Stimulated activated CD8-positive, alpha-beta memory T cell treated with anti-CD3 and anti-CD28 coated beads, Interleukin-15, amount 100 ng/mL, for 24 hours (primary cell): ENCODE data around the gene AAR2.

Experiments
- DNase-seq: peaks from one replicate; pipeline ENCODE4 v3.0.0-alpha.2; 2020; ENCODE audit warnings: low read depth

AAR2 gene

DNA sequence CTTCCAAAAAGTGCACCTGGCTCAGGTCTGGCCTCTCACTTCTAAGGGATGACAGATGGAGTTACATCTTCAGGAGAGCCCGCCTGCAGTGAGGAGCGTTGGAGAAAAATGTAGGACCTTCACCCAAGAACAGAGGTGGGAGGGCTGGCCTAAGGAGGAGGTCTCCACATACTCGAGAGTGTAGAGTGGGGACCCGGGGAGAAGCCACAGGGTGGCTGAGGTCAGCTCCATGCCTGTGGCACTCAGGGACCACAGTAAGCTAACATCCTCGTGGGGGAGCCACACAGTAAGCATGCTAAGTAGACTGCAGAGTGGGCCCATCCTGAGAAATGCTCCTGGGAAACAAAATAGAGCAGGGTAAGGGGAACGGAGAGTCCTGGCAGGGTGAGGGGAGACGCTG lies 24.0 kb downstream of the AAR2 start:
- DNase-seq, result no peak

DNA sequence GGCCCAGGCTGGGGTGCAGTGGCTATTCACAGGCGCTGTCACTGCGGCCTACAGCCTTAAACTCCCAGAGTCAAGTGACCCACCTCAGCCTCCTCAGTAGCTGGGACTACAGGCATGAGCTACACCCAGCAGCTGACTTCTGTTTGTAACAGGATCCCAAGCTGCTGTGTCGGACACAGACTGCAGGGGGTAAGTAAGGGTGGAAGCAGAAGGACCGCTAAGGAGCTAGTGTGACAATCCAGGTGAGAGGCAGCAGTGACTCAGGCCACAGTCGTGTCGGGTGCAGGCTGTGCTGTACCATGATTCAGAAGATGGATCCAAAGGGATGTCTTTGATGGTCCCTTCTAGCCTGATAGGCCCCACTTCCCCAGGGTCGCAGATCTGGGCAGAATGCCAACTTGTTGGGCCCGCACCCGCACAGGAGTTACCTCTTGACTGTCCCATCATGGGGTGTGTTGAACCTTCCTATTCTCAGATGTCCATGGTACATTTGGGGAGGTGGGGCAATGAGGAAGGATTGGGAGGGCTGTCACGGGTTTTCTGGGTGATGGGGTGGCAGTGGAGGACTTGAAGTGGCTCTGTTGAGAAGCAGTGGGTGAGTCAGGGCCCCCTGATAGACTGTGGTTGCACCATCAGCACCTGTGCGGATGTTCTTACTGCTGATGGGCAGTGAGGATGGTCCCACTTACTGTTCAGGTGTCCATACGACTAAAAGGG lies 25.3 kb downstream of the AAR2 start:
- DNase-seq, result no peak

GRCh38 chr20:36262440-36262839 lies 26.2 kb downstream of the AAR2 start:
- no peak for DNase-seq

DNA sequence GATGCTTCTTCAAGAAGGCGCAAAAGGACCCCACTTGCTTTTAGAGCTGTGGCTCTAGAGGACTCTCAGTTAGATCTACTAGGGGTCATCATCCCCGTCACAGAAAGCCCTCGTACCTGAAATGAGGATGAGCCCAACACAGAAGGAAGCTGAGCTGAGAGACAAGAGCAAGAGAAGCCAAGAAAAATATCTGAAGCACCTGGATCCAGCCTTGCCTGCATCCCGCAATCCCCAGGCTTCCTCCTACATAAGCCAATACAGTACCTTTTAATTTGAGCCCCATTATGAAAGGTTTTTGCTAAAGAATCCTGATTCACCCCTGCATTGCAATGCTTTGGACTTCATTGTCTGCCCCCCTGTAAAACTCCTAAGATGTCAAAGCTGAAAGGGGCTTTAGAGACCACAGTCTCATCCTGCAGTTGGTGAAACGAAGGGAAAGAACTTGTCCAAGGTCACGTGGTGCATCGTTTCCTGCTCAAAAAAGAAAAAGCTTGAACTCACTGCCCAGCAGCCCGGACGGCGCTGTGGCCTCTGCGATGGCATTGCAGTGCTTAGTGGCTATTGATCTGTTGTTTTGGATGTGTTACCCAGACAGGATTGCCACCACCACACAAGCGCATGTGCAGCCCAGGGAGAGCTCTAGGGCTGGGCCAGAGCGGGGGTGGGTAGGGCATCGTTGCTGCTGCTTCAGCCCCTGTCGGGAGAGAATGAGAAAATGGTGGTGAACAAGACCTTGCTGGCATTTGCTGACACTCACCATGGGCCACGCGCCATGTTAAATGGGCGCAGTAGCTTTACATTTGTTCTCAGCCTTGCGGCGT lies 28.4 kb downstream of the AAR2 start:
- no peak for DNase-seq

DNA sequence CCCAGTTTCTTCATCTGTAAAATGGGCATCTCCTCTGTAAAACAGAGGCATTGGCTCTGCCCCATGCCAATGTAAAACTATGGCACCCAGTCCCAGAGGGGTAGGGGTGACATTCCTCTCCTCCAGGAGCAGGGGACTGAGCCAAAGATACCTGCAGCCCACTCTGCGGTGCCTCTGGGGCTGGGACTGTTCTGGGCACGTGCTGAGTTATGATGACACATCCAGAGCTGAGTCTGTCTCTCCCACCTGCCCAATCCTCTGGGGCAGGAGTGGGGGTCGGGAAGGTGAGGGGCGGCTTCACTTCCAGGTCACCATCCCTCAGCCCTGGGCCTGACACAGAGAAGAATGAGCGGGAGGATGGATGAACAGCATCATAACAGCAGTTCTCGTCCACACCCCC lies 29.9 kb downstream of the AAR2 start:
- DNase-seq, result no peak

- DNase-seq, result no peak
Observed at GRCh38 chr20:36267605-36268381, 31.5 kb downstream of the AAR2 start.

GRCh38 chr20:36268440-36269342 lies 32.4 kb downstream of the AAR2 start:
- DNase-seq, result no peak

- no peak for DNase-seq
Observed at GRCh38 chr20:36269507-36269906, 33.2 kb downstream of the AAR2 start.

DNA sequence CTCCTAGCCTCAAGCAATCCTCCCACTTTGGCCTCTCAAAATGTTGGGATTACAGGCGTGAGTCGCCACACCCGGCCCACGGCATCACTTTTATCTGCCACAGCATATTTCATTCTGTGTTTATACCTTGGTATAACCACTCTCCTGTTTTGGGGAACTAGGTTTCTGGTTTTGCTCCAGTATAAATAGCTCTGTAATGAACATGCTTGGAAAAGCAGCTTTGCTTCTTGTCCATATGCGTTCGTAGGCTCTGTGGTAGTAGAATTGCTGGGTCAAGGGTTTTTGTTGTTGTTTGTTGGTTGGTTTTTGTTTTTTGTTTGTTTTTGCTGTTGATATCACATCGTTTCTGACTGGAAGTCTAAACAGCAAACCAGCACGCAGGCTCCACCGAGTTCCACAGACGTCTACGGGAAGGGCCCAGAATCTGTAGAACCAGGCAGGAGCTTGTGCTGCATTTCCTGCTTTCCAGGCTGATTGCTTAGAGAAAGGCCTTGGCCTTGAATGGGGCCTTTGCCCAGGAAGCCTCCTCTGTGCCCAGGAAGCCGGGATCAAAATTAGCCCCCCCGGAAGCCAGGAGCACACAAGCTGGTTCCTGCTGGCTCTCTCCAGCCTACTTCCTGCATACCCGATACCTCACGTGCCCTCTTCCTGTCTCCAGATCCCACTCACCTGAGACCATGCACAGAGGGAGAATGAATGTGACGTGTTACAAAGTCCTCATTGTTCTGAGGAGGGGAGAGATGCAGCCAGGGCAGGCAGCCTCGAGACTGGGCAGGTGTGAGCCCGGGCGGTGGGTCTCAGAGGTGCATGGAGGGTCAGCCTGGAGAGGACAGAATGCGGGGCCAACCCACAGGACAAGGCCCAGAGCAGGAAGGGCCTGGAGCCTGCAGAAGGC lies 34.7 kb downstream of the AAR2 start:
- DNase-seq, result no peak

DNA sequence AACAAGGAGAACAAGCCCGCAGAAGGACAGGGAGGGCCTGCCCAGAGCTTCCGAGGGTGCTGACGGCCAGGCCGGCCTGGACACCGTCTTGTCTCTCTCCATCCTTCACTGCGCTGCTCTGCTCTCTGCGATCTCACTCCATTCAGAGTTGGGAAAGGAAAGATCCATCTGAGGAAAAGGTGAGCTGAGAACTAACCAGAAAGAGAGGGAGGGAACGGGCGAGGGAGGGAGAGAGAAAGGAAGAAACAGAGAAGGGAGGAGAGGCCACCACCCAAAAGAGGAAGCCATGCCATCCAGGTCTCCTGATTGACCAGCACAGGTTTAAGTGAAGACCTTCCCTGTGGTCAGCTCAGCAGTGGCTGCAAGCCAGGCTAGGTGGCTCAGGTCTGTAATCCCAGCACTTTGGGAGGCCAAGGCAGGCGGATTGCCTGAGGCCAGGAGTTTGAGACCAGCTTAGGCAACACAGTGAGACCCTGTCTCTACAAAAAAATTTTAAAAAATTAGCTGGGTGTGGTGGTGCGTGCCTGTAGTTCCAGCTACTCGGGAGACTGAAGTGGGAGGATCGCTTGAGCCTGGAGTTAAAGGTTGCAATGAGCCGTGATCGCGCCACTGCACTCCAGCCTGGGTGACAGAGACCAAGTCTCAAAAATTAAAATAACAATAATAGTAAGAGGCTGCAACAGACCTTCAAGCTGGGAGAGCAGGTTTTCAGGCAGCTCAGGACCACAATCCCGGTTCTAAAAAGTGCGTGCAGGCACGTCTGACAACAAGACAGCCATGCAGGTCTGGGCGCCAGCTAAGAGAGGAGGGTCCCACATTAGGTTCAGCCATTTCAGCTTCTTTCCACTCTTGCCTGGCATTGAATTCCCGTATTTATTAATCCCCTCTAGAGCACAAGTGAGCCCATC lies 35.6 kb downstream of the AAR2 start:
- DNase-seq, result no peak

DNA sequence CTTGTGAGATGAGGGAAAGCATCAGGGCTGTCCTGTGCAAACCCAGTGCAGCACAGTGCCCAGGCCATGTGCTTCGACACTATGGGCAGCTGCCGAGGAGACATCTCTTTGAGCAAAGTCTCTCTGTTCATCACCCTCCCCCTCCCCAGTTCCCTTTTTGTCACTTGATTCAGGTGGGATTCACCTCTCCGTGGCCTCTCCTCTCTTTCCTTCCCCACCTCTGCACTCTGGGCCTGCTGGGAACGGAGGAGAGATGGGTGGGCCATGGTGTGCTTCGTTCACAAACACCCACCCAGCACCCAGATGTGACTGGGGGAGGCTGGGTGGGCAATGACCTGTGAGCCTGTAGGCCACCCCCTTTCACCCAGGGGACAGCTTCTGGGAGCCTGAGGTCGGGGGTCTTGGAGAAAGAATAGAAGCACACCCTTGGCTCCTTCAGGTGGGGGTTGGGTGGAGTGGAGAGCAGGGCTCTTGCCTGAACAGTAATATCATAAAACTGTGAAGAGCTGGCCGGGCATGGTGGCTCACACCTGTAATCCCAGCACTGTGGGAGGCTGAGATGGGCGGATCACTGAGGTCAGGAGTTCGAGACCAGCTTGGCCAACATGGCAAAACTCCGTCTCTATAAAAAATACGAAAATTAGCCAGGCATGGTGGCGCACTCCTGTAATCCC lies 36.4 kb downstream of the AAR2 start:
- no peak for DNase-seq

DNA sequence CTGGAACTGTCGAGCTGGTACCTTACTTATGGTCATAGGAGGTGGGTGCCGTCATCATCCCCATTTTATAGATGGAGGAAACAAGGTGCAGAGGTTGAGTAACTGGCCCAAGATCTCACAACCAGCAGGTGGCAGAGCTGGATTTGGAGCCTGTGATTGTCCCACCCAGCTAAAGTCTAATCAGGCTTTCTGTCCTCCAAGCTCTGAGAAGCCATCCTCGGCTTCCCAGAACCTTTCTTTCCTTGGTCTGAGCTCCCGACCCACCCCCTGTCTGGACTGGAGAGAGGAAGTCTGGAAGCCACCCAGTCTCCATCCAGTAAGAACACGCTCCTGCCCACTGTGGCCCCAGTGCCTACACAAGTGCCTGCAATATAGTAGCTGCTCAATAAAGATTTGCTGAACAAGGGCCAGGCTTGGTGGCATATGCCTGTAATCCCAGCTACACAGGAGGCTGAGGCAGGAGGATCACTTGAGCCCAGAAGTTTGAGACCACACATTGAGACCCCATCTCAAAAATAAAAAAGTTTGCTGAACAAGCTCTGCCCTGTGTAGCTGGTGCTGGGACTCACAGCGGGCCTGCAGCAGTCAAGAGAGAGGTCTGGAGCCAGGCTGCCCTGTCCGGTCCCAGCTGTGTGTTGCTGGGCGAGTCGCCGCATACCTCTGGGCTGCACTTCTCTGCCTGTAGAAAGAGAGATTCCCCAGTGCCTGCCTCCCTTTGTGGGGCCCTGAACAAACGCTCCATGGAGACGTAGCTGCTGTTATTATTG lies 37.3 kb downstream of the AAR2 start:
- no peak for DNase-seq

DNA sequence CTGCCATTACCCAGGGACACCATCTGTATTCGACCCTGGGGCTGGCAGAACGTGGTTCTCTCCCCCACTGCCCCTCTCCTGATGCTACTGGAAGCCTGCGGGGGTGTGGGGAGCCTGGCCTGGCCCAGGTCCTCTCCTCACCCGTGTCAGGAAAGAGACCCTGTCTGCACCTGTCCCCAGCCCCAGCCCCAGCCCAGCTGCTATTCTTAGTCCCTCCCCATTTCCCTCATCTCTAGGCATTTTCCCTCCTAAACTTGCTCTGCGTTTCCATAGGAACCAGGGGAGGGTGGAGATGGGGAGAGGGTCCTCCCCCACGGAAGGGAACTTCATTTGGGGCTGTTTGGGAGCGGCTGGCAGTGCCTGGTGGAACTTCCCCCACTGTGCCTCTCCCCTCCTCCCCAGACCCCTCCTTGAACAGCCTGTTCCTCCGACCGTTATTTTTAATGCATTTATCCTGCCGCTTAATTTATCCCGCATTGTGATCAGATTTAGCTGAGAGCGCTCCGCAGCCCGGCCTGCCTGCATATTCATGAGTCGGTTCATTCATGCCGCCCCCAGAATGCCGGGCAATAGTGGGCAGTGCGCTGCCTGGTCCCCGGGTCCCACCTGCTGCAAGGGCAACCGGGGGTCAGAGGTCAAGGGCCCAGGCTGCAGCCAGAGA lies 38.0 kb downstream of the AAR2 start:
- DNase-seq, result no peak

- DNase-seq, result no peak
Observed at GRCh38 chr20:36275011-36275410, 38.7 kb downstream of the AAR2 start.

DNA sequence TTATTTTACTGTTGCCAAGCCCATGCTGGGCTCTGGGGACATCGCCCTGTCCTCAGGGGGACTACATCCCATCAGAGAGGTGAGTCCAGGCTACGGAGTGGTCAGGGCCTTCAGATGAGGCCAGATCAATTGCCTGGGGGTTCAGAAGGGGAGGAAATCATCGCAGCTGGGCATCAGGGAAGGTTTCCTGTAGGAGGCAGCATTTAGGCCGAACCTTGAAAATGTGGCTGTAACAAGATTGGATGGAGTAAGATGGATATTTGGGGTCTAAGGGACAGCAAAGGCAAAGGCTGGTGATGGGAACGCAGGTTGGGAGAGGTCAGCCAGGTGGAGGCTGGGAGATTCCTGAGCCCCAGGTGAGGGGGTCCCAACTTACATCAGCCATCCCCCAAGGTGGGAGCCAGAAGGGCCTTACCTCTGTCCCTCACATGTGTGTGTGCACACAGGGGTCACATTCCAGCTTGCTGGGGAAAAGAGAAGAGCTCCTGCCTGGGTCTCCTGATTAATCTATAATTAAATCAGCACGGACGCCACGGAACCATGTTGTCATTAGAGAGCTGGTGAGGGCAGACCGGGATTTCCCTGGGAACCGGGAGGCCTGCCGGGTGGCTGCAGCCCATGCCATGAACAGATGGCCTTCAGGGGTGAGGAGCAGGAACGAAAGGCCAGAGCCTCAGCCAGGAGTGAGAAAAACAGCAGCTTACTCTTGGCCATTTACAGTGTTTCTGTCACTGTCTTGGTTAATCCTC lies 39.3 kb downstream of the AAR2 start:
- DNase-seq, result no peak

DNA sequence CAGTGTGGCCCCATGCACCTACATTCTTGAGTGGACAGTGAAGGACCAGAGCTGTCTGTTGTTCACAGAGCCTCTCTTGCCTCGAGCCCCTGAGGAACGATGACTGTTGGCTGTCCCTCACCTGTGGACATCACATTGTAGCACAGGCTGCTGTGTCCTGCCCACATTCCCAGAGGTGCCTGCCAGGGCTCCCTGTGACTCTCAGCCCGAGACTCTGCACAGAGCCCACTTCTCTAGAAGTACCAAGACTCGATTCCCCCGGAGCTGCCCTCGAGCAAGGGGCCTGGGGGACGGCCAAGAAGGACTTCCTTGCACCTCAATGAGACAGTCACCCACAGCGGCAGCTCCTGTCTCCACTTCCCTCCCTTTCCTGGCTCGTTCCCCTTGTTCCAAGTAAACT lies 41.3 kb downstream of the AAR2 start:
- no peak for DNase-seq

DNA sequence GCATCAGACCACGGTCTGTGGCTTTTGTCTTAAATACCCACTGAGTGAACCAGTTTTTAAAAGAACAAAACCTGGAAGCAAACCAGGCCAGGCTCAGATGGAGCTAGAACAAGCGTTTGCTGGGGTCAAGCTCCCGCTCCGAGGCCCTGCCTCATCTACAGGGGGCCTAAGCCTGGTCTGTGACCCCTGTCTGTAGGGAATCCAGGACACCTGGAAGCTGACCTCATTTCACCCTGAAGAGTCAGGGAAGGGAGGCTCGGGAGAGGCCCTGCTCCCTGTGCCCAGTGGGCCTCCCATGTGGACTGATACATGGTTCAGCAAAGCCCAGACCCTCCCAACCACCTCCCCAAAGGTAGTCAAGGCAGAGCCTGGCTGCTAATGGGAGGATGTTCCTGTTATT lies 43.1 kb downstream of the AAR2 start:
- no peak for DNase-seq
